Common myeloid progenitor, CD34-positive (primary cell): ENCODE measurements around the gene KRTAP4-2.
"Not testable (repeated sequence)": the region's sequence is repeated elsewhere in the genome, so short reads cannot be mapped to it uniquely, and the experiment has no call there.

Source experiments
- CTCF ChIA-PET: fragments of 350-600 bp; sonication (Branson Sonifier 250); formaldehyde crosslinking; loops from one replicate; lab custom pipeline; 2021; ENCODE audit warnings: antibody characterized with exemption; lab: Charles Lee
- POLR2A ChIA-PET: fragments of 350-600 bp; sonication (Branson Sonifier 250); formaldehyde crosslinking; loops from one replicate; lab custom pipeline; 2021; ENCODE audit warnings: antibody characterized with exemption; lab: Charles Lee
- DNase-seq, 3 donors: peaks; one replicate each; pipeline versions ENCODE4 v3.0.0 to v3.0.0-alpha.2; 2013
- H3K27ac ChIP-seq, 2 experiments: 1 replicate in 1 of 2; 2 replicates in 1 of 2; pipeline ENCODE4 v1.7.0; 2013; ENCODE audit warnings: inconsistent platforms in 2 of 2, low read length in 2 of 2, mild to moderate bottlenecking in 2 of 2, low read depth in 1 of 2, moderate library complexity in 1 of 2; ENCODE audit not compliant: severe bottlenecking in 2 of 2, insufficient read depth in 1 of 2, poor library complexity in 1 of 2
- H3K27me3 ChIP-seq, 5 experiments: replicated peaks in 2 of 5; 1 replicate in 3 of 5; 2 replicates in 2 of 5; pipeline versions ENCODE4 v1.6.1 to v1.7.0; 2013; ENCODE audit warnings: low read length in 4 of 5, mild to moderate bottlenecking in 2 of 5, moderate library complexity in 2 of 5, inconsistent platforms in 1 of 5; ENCODE audit not compliant: insufficient read depth in 5 of 5, control insufficient read depth in 4 of 5
- H3K36me3 ChIP-seq, 4 experiments: 1 replicate in 2 of 4; 2 replicates in 2 of 4; pipeline versions ENCODE4 v1.6.1 to v1.7.0; 2013; ENCODE audit warnings: low read length in 3 of 4, control low read depth in 1 of 4, mild to moderate bottlenecking in 1 of 4; ENCODE audit not compliant: control insufficient read depth in 4 of 4, insufficient read depth in 4 of 4
- H3K4me1 ChIP-seq, 4 experiments: 1 replicate in 3 of 4; 2 replicates in 1 of 4; pipeline versions ENCODE4 v1.6.1 to v1.7.1; 2013; ENCODE audit warnings: low read length in 3 of 4, mild to moderate bottlenecking in 3 of 4, control low read depth in 1 of 4, inconsistent platforms in 1 of 4, moderate library complexity in 1 of 4; ENCODE audit not compliant: control insufficient read depth in 4 of 4, insufficient read depth in 4 of 4; ENCODE audit errors: control extremely low read depth in 1 of 4
- H3K4me3 ChIP-seq, 7 experiments: 1 replicate in 4 of 7; 2 replicates in 3 of 7; pipeline versions ENCODE4 v1.5.1 to v1.7.0; 2013; ENCODE audit warnings: mild to moderate bottlenecking in 7 of 7, low read length in 6 of 7, moderate library complexity in 6 of 7, inconsistent platforms in 2 of 7, low read depth in 2 of 7, control low read depth in 1 of 7; ENCODE audit not compliant: insufficient read depth in 4 of 7, control insufficient read depth in 1 of 7; ENCODE audit errors: extremely low read depth in 1 of 7
- H3K9me3 ChIP-seq, 5 experiments: 1 replicate in 4 of 5; 2 replicates in 1 of 5; pipeline versions ENCODE4 v1.6.1 to v1.7.1; 2013; ENCODE audit warnings: low read length in 4 of 5, mild to moderate bottlenecking in 2 of 5, inconsistent platforms in 1 of 5, low read depth in 1 of 5, moderate library complexity in 1 of 5; ENCODE audit not compliant: control insufficient read depth in 4 of 5, insufficient read depth in 2 of 5; ENCODE audit errors: control extremely low read depth in 1 of 5
- WGBS: methylation state at CpG from one replicate; pipeline ENCODE4 v1.1.5; 2013; ENCODE audit not compliant: insufficient coverage; 5-methylcytosine and 5-hydroxymethylcytosine counted together

The KRTAP4-2 gene

DNA sequence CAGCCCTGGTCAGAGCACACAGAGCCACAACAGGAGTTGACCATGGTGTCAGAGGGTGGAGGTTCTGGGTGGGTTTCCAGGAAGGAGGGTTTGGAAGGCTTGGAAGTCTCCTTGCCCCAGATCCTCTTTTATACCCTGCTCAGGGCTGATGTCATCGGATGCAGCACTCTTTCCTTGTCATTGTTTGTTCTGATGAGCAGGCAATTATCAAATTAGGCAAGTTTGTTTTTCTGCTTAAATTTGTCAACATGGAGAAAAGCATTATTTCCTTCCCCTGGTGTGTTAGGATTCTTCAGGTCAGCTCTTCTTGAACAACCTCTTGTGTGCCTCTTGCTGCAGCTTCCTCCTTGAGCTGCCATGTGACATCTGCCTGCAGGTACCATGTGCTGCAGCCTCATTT is 17.4 kb downstream of the KRTAP4-2 start, which contains the start of gene KRTAP4-4:
KRTAP4-4 (minus strand) TSS at position 101 of the 400 bp plus-strand sequence; CDS start at position 44, 57 bp downstream.
- no peaks in the 10 kb centered on the region for H3K4me1 ChIP-seq
- CTCF ChIA-PET = interaction anchor here (2.2 kb wide), 1 partner anchor 9 kb away, joined by 5 read pairs; no protein-coding TSS in a partner anchor
- H3K36me3 ChIP-seq = no peaks in the 10 kb centered on the region
- POLR2A ChIA-PET = no interaction called here
- no peak within 1 kb of the TSS for H3K27ac ChIP-seq
- H3K9me3 ChIP-seq = no peaks in the 10 kb centered on the region
- no peak within 1 kb of the TSS for H3K4me3 ChIP-seq
- WGBS = no CpG with 5 or more reads among the region's 1 CpG
- DNase-seq = no peak
- no peaks in the 10 kb centered on the region for H3K27me3 ChIP-seq

DNA sequence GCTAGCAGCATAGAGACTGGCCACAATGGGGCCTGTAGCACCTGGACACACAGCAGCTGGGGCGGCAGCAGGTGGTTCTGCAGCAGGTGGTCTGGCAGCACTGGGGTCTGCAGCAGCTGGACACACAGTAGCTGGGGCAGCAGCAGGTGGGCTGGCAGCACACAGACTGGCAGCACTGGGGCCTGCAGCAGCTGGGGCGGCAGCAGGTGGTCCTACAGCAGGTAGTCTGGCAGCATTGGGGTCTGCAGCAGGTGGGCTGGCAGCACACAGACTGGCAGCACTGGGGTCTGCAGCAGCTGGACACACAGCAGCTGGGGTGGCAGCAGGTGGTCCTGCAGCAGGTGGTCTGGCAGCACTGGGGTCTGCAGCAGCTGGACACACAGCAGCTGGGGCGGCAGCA is 17.8 kb downstream of the KRTAP4-2 start:
- WGBS = 96% methylated on average over 2 of the region's 3 CpGs
- H3K27me3 ChIP-seq, H3K4me3 ChIP-seq, POLR2A ChIA-PET, H3K9me3 ChIP-seq, H3K4me1 ChIP-seq, H3K36me3 ChIP-seq, DNase-seq, H3K27ac ChIP-seq: not testable (repeated sequence)
- CTCF ChIA-PET = interaction anchor here (2.2 kb wide), 1 partner anchor 10 kb away, joined by 5 read pairs; no protein-coding TSS in a partner anchor

DNA sequence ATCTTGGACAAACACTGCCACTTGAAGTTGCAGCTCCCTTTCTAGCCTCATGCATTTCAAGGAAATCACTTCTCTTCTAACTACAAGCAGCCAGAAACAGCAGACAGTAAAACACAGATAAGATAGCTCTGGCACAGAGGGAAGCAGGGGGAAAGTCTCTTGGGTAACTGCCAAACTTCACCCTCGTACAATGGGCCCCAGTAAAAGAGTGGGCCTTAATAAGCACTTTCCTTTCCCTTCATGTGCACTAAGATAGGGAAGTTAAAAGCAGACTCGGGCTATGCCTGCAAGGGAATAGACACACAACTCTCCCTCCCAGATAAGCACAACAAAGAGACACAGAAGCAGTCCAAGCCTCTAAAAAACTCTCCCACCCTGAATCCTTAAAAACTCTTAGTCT is 24.2 kb downstream of the KRTAP4-2 start:
- CTCF ChIA-PET = no interaction called here
- Histone ChIP-seq H3K4me3 (no peak overlapping the region), H3K36me3 (no peaks in the 10 kb centered on the region), H3K4me1 (peaks cover 0 to 8% (median 0%) of the 10 kb centered on the region in 4 experiments), H3K9me3 (peaks cover 0 to 3% (median 0%) of the 10 kb centered on the region in 5 experiments), H3K27ac (no peak overlapping the region), H3K27me3 (peaks cover 0 to 3% (median 0%) of the 10 kb centered on the region in 5 experiments)
- POLR2A ChIA-PET = no interaction called here
- peak in 2 of 3 donors; percentile 30 to 47 for DNase-seq
- WGBS = 20% methylated on average over 1 of the region's 2 CpGs

DNA sequence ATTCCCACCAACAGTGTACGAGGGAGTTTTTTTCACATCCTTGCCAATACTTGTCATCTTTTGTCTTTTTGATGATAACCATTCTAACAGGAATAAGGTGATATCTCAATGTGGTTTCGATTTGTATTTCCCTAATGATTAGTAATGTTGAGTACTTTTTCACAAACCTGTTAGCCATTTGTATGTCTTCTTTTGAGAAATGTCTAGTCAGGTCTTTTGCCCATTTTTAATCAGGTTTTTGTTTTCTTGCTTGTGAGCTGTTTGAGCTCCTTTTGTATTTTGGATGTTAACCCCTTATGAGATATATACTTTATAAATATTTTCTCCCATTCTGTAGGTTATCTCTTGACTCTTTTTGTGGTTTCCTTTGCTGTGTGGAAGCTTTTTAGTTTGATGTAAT is 26.5 kb downstream of the KRTAP4-2 start:
- 100% methylated on average over 1 of the region's 2 CpGs for WGBS
- Histone ChIP-seq H3K4me1 (peaks cover 0 to 8% (median 0%) of the 10 kb centered on the region in 4 experiments), H3K36me3 (no peaks in the 10 kb centered on the region), H3K27me3 (peaks cover 0 to 3% (median 0%) of the 10 kb centered on the region in 5 experiments), H3K27ac (no peak overlapping the region), H3K9me3 (peaks cover 0 to 3% (median 0%) of the 10 kb centered on the region in 5 experiments), H3K4me3 (no peak overlapping the region)
- CTCF ChIA-PET = no interaction called here
- no peak for DNase-seq
- POLR2A ChIA-PET = no interaction called here

DNA sequence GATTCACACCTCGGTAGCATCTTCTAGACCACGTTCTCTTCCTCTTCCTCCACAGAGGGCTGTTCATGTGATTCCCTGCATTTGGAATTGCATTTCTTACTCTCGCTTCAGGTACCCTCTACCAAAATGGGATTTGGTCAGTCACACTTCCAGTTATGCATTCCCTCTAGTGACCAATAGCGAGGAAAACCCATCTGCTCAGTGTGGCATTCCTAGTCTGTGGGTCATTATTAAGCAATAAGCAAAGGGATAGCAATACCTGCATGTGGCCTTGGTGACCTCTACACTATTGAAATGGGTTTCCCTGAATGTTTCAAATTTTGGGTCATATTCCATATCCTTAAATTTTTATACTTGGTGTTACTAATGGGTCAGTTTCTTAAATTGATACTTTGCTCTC is 28.0 kb downstream of the KRTAP4-2 start:
- H3K27me3 ChIP-seq = peaks cover 0 to 3% (median 0%) of the 10 kb centered on the region in 5 experiments
- CTCF ChIA-PET = interaction anchor here (0.6 kb wide), 1 partner anchor 9 kb away, joined by 3 read pairs; no protein-coding TSS in a partner anchor
- POLR2A ChIA-PET = no interaction called here
- no peak overlapping the region for H3K4me3 ChIP-seq
- H3K9me3 ChIP-seq = peaks cover 0 to 3% (median 0%) of the 10 kb centered on the region in 5 experiments
- no peaks in the 10 kb centered on the region for H3K36me3 ChIP-seq
- no peak overlapping the region for H3K27ac ChIP-seq
- DNase-seq = no peak
- H3K4me1 ChIP-seq = peaks cover 0 to 8% (median 0%) of the 10 kb centered on the region in 4 experiments
- WGBS = 95% methylated on average over 4 of the region's 4 CpGs

DNA sequence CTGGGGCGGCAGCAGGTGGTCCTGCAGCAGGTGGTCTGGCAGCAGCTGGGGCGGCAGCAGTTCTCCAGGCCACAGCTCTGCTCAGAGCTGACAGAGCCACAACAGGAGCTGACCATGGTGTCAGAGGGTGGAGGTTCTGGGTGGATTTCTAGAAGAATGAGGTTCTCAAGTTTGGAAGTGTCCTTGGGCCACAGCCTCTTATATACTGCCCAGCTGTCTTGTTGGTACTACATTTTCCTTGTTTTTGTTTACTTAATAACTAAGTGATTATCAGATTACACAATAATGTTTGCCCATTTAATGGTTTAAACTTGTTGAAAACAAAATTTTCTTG is 28.4 kb downstream of the KRTAP4-2 start, which contains the start of gene KRTAP4-5:
KRTAP4-5 (minus strand) TSS at position 174 of the 334 bp plus-strand sequence; CDS start at position 116, 58 bp downstream.
- ChIA-PET POLR2A (no interaction called here), CTCF (no interaction called here)
- H3K4me1 ChIP-seq = peaks cover 0 to 8% (median 0%) of the 10 kb centered on the region in 4 experiments
- H3K4me3 ChIP-seq = no peak within 1 kb of the TSS
- 50% methylated on average over 2 of the region's 2 CpGs for WGBS
- peaks cover 0 to 3% (median 0%) of the 10 kb centered on the region in 5 experiments for H3K27me3 ChIP-seq
- no peak within 1 kb of the TSS for H3K27ac ChIP-seq
- H3K36me3 ChIP-seq = no peaks in the 10 kb centered on the region
- peaks cover 0 to 3% (median 0%) of the 10 kb centered on the region in 5 experiments for H3K9me3 ChIP-seq
- DNase-seq = no peak

DNA sequence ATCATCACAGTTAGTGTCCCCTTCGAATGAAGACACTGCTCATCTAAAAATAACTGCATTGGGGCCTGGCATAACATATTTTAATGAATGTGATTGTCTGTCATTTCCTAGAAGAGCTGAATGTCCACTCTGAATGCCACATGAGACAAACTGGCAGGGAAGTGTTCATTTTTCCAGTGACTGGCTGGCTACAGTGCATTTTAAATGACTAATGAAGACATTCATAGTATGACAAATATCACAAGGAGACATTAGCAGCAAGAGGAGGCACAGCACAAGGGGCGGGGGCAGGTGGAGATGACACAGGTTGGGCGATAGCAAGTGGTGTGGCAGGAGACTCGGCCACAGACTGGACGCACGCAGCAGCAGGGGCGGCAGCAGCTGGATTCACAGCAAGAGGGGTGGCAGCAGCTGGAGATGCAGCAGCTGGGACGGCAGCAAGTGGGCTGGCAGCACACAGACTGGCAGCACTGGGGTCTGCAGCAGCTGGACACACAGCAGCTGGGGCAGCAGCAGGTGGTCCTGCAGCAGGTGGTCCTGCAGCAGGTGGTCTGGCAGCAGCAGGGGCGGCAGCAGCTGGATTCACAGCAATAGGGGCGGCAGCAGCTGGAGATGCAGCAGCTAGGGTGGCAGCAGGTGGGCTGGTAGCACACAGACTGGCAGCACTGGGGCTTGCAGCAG is 28.9 kb downstream of the KRTAP4-2 start:
- H3K4me1 ChIP-seq, H3K4me3 ChIP-seq, H3K36me3 ChIP-seq, DNase-seq, CTCF ChIA-PET, H3K27me3 ChIP-seq, POLR2A ChIA-PET, H3K27ac ChIP-seq, H3K9me3 ChIP-seq: not testable (repeated sequence)
- WGBS = 96% methylated on average over 9 of the region's 10 CpGs
